ENCODE measurements around the gene ID1.

The ID1 gene, protein sequence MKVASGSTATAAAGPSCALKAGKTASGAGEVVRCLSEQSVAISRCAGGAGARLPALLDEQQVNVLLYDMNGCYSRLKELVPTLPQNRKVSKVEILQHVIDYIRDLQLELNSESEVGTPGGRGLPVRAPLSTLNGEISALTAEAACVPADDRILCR

DNA sequence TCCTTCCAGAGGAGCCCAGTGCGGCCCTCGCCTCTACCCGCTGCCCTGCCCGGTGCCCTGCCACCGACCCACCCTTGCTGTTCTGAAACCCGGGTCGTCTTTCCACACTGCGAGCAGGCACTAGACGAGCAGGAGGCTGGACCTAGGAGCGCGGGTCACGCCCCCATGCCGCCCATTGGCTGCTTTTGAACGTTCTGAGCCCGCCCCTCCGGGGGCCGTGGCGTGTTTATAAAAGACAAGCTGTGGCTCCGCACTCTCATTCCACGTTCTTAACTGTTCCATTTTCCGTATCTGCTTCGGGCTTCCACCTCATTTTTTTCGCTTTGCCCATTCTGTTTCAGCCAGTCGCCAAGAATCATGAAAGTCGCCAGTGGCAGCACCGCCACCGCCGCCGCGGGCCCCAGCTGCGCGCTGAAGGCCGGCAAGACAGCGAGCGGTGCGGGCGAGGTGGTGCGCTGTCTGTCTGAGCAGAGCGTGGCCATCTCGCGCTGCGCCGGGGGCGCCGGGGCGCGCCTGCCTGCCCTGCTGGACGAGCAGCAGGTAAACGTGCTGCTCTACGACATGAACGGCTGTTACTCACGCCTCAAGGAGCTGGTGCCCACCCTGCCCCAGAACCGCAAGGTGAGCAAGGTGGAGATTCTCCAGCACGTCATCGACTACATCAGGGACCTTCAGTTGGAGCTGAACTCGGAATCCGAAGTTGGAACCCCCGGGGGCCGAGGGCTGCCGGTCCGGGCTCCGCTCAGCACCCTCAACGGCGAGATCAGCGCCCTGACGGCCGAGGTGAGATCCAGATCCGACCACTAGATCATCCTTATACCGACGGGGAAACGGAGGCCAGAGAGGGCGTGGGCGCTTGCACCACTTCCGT is at the start of gene ID1:
Gene ID1, plus strand, starts transcription at position 259 of the 871 bp plus-strand sequence. Its CDS starts 99 bp downstream, at position 358.
- DNase-seq (ENCODE audit: insufficient read length, low spot score) (peak; percentile 95), FAIRE-seq (peak; percentile 23)

GRCh38 chr20:31559704-31560093 is 45.4 kb upstream of the ID1 start:
- DNase-seq (ENCODE audit: insufficient read length, low spot score) (no peak), FAIRE-seq (no peak)

- DNase-seq (ENCODE audit: insufficient read length, low spot score) (peak; percentile 40), FAIRE-seq (no peak)
These were observed 44.9 kb upstream of the ID1 start for GRCh38 chr20:31560094-31560745.

- FAIRE-seq: no peak
These were observed 44.1 kb upstream of the ID1 start for GRCh38 chr20:31560746-31561598.

DNA sequence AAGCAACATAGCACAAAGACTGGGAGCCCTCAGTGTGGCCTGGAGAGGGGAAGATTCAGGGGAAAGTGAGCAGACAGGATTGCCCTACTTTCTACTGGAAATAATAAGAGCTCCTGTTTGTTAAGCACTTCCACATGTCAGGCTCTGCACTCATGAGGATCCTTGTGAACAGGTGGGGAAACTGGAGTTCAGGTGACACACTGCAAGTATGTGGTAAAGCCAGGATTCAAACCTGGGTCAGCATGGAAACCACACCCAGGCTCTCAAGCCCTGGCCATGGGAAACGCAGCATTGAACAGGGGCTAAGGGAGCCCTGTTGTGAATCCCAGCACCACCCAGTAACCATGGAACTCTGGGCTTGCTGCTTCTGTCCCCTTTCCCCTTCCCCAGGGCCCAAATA is 42.8 kb upstream of the ID1 start:
- DNase-seq (ENCODE audit: insufficient read length, low spot score) (no peak), FAIRE-seq (no peak)

More at GRCh38 chr20:31560746-31561598, 44.1 kb upstream of the ID1 start:
- no peak for DNase-seq (ENCODE audit: insufficient read length, low spot score)

DNA sequence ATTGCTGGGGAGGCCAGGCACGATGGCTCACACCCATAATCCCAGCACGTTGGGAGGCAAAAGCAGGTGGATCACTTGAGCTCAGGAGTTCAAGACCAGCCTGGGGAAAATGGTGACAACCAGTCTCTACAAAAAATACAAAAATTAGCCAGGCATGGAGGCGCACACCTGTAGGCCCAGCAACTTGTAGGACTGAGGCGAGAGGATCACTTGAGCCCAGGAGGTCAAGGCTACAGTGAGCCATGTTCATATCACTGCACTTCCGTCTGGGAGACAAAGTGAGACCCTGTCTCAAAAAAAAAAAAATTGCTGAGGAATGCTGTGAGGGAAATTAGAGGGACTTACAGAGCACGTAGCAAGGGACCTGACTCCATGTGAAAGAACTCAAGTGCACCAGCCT is 40.8 kb upstream of the ID1 start:
- DNase-seq (ENCODE audit: insufficient read length, low spot score) (no peak), FAIRE-seq (no peak)

- DNase-seq (ENCODE audit: insufficient read length, low spot score) (no peak), FAIRE-seq (no peak)
These were observed 39.3 kb upstream of the ID1 start for GRCh38 chr20:31565699-31566318.

GRCh38 chr20:31566319-31566657 is 38.8 kb upstream of the ID1 start:
- FAIRE-seq: no peak

GRCh38 chr20:31566658-31567379 is 38.3 kb upstream of the ID1 start:
- no peak for DNase-seq (ENCODE audit: insufficient read length, low spot score)
- FAIRE-seq: no peak

More at GRCh38 chr20:31566319-31566657, 38.8 kb upstream of the ID1 start:
- DNase-seq (ENCODE audit: insufficient read length, low spot score): no peak

GRCh38 chr20:31567380-31567720 is 37.7 kb upstream of the ID1 start:
- FAIRE-seq: no peak
- no peak for DNase-seq (ENCODE audit: insufficient read length, low spot score)

DNA sequence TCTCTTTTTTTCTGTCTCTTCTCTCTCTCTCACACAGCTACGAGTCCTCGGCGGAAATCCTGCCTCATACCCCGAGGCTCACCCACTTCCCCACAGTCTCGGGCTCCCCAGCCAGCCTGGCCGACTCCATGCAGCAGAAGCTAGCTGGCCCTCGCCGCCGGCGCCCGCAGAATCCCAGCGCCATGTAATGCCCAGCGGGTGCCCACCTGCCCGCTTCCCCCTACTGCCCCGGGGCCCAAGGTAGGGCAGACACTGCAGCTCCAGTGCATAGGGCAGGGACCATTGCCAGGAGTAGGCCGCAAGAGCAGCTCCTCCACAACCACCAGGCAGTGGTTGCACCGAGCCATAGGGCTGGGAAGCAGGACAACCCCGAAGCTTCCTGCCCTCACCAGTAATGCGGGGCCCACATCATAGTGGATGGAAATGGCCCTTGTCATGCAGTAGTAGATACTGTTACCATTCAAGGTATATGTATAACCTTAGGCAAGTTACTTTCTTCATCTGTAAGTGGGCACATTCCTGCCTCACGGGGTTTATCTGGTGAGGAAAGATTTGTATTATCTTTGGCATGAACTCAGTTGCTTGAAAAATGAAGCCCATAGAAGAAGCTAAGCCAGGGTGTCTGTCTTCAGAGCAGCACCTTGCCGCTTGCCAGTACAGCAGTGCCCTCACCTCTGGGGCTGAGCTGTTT is 36.9 kb upstream of the ID1 start:
- DNase-seq (ENCODE audit: insufficient read length, low spot score) (no peak), FAIRE-seq (no peak)

DNA sequence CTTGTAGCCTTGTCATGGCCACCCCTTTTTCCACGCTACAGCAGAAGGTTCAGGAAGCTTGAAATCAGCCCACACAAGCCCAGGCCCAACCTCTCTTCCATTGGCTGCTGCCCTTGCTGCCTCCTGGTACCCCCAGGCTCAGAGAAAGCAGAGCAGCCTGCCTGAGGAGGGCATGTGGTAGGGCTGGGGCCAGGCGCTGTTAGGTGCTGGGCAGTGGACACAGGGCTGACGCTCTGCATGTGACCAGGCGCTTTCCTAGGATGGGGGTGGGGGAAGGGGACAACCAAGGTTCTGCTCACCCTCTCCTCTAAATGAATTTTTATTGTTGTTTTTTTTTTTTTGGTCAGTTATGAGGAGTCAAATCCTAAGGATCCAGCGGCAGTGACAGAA is 36.3 kb upstream of the ID1 start:
- FAIRE-seq (no peak), DNase-seq (ENCODE audit: insufficient read length, low spot score) (no peak)

- DNase-seq (ENCODE audit: insufficient read length, low spot score) (no peak), FAIRE-seq (no peak)
These were observed 35.7 kb upstream of the ID1 start for GRCh38 chr20:31569163-31570020.

DNA sequence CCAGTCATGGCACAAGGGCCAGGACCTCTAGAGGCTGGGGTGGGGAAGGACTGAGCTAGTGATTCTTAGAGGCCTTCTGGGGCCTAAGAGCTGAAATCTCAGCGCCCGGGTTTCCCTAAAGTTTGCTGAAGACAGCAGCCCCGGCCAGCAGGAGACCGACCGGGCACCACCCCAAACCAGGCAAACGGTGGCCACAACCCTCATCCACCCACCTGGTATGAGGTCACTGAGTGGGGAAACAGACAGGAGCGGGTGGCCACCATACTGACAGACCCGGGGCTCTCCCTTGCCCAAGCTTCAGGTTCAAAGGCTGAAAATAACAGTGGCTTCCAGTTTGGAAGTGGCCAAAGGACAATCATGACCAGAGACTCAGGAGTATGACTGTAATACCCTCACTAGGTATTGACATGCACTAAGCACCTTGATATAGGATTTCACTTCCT is 35.0 kb upstream of the ID1 start:
- no peak for DNase-seq (ENCODE audit: insufficient read length, low spot score)
- no peak for FAIRE-seq

GRCh38 chr20:31570735-31571617 is 34.1 kb upstream of the ID1 start:
- no peak for DNase-seq (ENCODE audit: insufficient read length, low spot score)
- no peak for FAIRE-seq

DNA sequence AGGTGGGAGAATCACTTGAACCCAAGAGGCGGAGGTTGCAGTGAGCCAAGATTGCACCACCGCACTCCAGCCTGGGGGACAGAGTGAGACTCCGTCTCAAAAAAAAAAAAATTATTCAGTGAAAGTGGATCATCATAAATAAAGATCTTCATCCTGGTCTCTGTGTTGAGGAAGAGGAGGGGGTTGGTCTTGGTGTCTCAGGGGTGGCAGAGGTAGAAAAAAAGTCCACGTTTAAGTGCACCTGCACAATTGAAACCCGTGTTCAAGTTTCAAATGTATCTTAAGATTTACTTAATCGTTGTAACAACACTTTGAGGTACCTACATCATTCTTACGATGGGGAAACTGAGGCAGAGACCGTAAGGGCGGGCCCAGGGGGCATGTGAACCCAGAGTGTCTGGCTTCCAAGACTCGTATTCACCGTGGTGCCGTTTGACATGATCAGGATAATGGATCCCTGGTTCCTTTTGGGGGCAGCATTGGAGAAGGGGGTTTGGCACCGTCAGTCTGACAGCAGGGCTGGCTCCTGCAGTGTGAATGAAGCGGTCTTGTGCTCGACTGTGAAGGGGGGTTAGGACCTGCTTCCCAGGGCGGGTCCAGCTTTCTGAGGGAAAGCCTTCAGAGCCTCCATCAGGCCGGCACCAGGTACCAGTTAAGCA is 32.9 kb upstream of the ID1 start:
- no peak for DNase-seq (ENCODE audit: insufficient read length, low spot score)
- FAIRE-seq: no peak

Data from GM19239 (cell line).